ENCODE results near the gene DENND1A.
"Not testable (repeated sequence)": the region's sequence is repeated elsewhere in the genome, so short reads cannot be mapped to it uniquely, and the experiment has no call there.

DENND1A gene

GRCh38 chr9:123922911-123923310, 7.0 kb downstream of the DENND1A start:
- WGBS, 2 experiments (ENCODE audit: insufficient coverage in 2 of 2), result 80 to 85% methylated on average over 2 to 3 of the region's 4 CpGs
- Histone ChIP-seq H3K9me3 (ENCODE audit: control insufficient read depth, low read length) (peaks cover 8% of the 10 kb centered on the region), H3K4me1 (ENCODE audit: control insufficient read depth, insufficient read depth, low read length, poor library complexity, severe bottlenecking) (no peaks in the 10 kb centered on the region), H3K4me3 (ENCODE audit: extremely low read depth, insufficient read depth, low read length, poor library complexity, severe bottlenecking) (no peak overlapping the region), H3K27ac (ENCODE audit: low read depth, low read length, severe bottlenecking) (no peak overlapping the region), H3K36me3 (ENCODE audit: control insufficient read depth, insufficient read depth, low read length) (no peaks in the 10 kb centered on the region)

GRCh38 chr9:123922431-123922830, 7.5 kb downstream of the DENND1A start:
- H3K9me3 ChIP-seq (ENCODE audit: control insufficient read depth, low read length), result peaks cover 8% of the 10 kb centered on the region
- 100% methylated on average over 2 of the region's 3 CpGs; no CpG with 5 or more reads in 1 of the 2 experiments for WGBS, 2 experiments (ENCODE audit: insufficient coverage in 2 of 2)
- no peak overlapping the region for H3K27ac ChIP-seq (ENCODE audit: low read depth, low read length, severe bottlenecking)
- no peaks in the 10 kb centered on the region for H3K36me3 ChIP-seq (ENCODE audit: control insufficient read depth, insufficient read depth, low read length)
- no peak overlapping the region for H3K4me3 ChIP-seq (ENCODE audit: extremely low read depth, insufficient read depth, low read length, poor library complexity, severe bottlenecking)
- H3K4me1 ChIP-seq (ENCODE audit: control insufficient read depth, insufficient read depth, low read length, poor library complexity, severe bottlenecking), result no peaks in the 10 kb centered on the region

- H3K4me1 ChIP-seq (ENCODE audit: control insufficient read depth, insufficient read depth, low read length, poor library complexity, severe bottlenecking), result no peaks in the 10 kb centered on the region
- H3K36me3 ChIP-seq (ENCODE audit: control insufficient read depth, insufficient read depth, low read length), result no peaks in the 10 kb centered on the region
- WGBS, 2 experiments (ENCODE audit: insufficient coverage in 2 of 2), result 86 to 100% methylated on average over 1 to 2 of the region's 3 CpGs
- no peak overlapping the region for H3K27ac ChIP-seq (ENCODE audit: low read depth, low read length, severe bottlenecking)
- H3K9me3 ChIP-seq (ENCODE audit: control insufficient read depth, low read length), result no peaks in the 10 kb centered on the region
- H3K4me3 ChIP-seq (ENCODE audit: extremely low read depth, insufficient read depth, low read length, poor library complexity, severe bottlenecking), result no peak overlapping the region
These were observed 15.3 kb downstream of the DENND1A start for GRCh38 chr9:123914517-123915196.

- H3K4me1 ChIP-seq (ENCODE audit: control insufficient read depth, insufficient read depth, low read length, poor library complexity, severe bottlenecking), result no peaks in the 10 kb centered on the region
- H3K4me3 ChIP-seq (ENCODE audit: extremely low read depth, insufficient read depth, low read length, poor library complexity, severe bottlenecking), result no peak overlapping the region
- no peaks in the 10 kb centered on the region for H3K9me3 ChIP-seq (ENCODE audit: control insufficient read depth, low read length)
- H3K36me3 ChIP-seq (ENCODE audit: control insufficient read depth, insufficient read depth, low read length), result no peaks in the 10 kb centered on the region
- 94 to 97% methylated on average over 3 to 5 of the region's 6 CpGs for WGBS, 2 experiments (ENCODE audit: insufficient coverage in 2 of 2)
- H3K27ac ChIP-seq (ENCODE audit: low read depth, low read length, severe bottlenecking), result no peak overlapping the region
These were observed 17.6 kb downstream of the DENND1A start for GRCh38 chr9:123912167-123912897.

- H3K27ac ChIP-seq (ENCODE audit: low read depth, low read length, severe bottlenecking), result no peak overlapping the region
- WGBS, 2 experiments (ENCODE audit: insufficient coverage in 2 of 2), result no CpG with 5 or more reads among the region's 1 CpG
- no peak overlapping the region for H3K4me3 ChIP-seq (ENCODE audit: extremely low read depth, insufficient read depth, low read length, poor library complexity, severe bottlenecking)
- no peaks in the 10 kb centered on the region for H3K36me3 ChIP-seq (ENCODE audit: control insufficient read depth, insufficient read depth, low read length)
- H3K4me1 ChIP-seq (ENCODE audit: control insufficient read depth, insufficient read depth, low read length, poor library complexity, severe bottlenecking), result no peaks in the 10 kb centered on the region
- H3K9me3 ChIP-seq (ENCODE audit: control insufficient read depth, low read length), result no peaks in the 10 kb centered on the region
These were observed 18.9 kb downstream of the DENND1A start for GRCh38 chr9:123911024-123911423.

- WGBS, 2 experiments (ENCODE audit: insufficient coverage in 2 of 2), result no CpG with 5 or more reads among the region's 4 CpGs
These were observed 20.7 kb downstream of the DENND1A start for GRCh38 chr9:123909192-123909591.

GRCh38 chr9:123903550-123903949, 26.4 kb downstream of the DENND1A start:
- 87 to 88% methylated on average over 12 to 13 of the region's 18 CpGs for WGBS, 2 experiments (ENCODE audit: insufficient coverage in 2 of 2)
- not testable (repeated sequence) for H3K4me1 ChIP-seq (ENCODE audit: control insufficient read depth, insufficient read depth, low read length, poor library complexity, severe bottlenecking); H3K9me3 ChIP-seq (ENCODE audit: control insufficient read depth, low read length); H3K4me3 ChIP-seq (ENCODE audit: extremely low read depth, insufficient read depth, low read length, poor library complexity, severe bottlenecking); H3K36me3 ChIP-seq (ENCODE audit: control insufficient read depth, insufficient read depth, low read length); H3K27ac ChIP-seq (ENCODE audit: low read depth, low read length, severe bottlenecking)

More at GRCh38 chr9:123909192-123909591, 20.7 kb downstream of the DENND1A start:
- not testable (repeated sequence) for H3K4me3 ChIP-seq (ENCODE audit: extremely low read depth, insufficient read depth, low read length, poor library complexity, severe bottlenecking); H3K4me1 ChIP-seq (ENCODE audit: control insufficient read depth, insufficient read depth, low read length, poor library complexity, severe bottlenecking); H3K36me3 ChIP-seq (ENCODE audit: control insufficient read depth, insufficient read depth, low read length); H3K9me3 ChIP-seq (ENCODE audit: control insufficient read depth, low read length); H3K27ac ChIP-seq (ENCODE audit: low read depth, low read length, severe bottlenecking)

- no peaks in the 10 kb centered on the region for H3K9me3 ChIP-seq (ENCODE audit: control insufficient read depth, low read length)
- H3K36me3 ChIP-seq (ENCODE audit: control insufficient read depth, insufficient read depth, low read length), result no peaks in the 10 kb centered on the region
- H3K4me1 ChIP-seq (ENCODE audit: control insufficient read depth, insufficient read depth, low read length, poor library complexity, severe bottlenecking), result no peaks in the 10 kb centered on the region
- H3K27ac ChIP-seq (ENCODE audit: low read depth, low read length, severe bottlenecking), result no peak overlapping the region
- H3K4me3 ChIP-seq (ENCODE audit: extremely low read depth, insufficient read depth, low read length, poor library complexity, severe bottlenecking), result no peak overlapping the region
These were observed 35.1 kb downstream of the DENND1A start for GRCh38 chr9:123894822-123895221.

- Histone ChIP-seq H3K9me3 (ENCODE audit: control insufficient read depth, low read length) (no peaks in the 10 kb centered on the region), H3K27ac (ENCODE audit: low read depth, low read length, severe bottlenecking) (no peak overlapping the region), H3K4me3 (ENCODE audit: extremely low read depth, insufficient read depth, low read length, poor library complexity, severe bottlenecking) (no peak overlapping the region), H3K4me1 (ENCODE audit: control insufficient read depth, insufficient read depth, low read length, poor library complexity, severe bottlenecking) (no peaks in the 10 kb centered on the region), H3K36me3 (ENCODE audit: control insufficient read depth, insufficient read depth, low read length) (no peaks in the 10 kb centered on the region)
- no CpG with 5 or more reads among the region's 4 CpGs for WGBS, 2 experiments (ENCODE audit: insufficient coverage in 2 of 2)
These were observed 36.0 kb downstream of the DENND1A start for GRCh38 chr9:123893831-123894460.

- Histone ChIP-seq H3K4me1 (ENCODE audit: control insufficient read depth, insufficient read depth, low read length, poor library complexity, severe bottlenecking) (no peaks in the 10 kb centered on the region), H3K4me3 (ENCODE audit: extremely low read depth, insufficient read depth, low read length, poor library complexity, severe bottlenecking) (no peak overlapping the region), H3K9me3 (ENCODE audit: control insufficient read depth, low read length) (no peaks in the 10 kb centered on the region), H3K36me3 (ENCODE audit: control insufficient read depth, insufficient read depth, low read length) (no peaks in the 10 kb centered on the region), H3K27ac (ENCODE audit: low read depth, low read length, severe bottlenecking) (no peak overlapping the region)
- WGBS, 2 experiments (ENCODE audit: insufficient coverage in 2 of 2), result 43 to 60% methylated on average over 2 of the region's 3 CpGs
These were observed 36.8 kb downstream of the DENND1A start for GRCh38 chr9:123893115-123893514.

GRCh38 chr9:123887837-123888236, 42.1 kb downstream of the DENND1A start:
- H3K4me1 ChIP-seq (ENCODE audit: control insufficient read depth, insufficient read depth, low read length, poor library complexity, severe bottlenecking), result no peaks in the 10 kb centered on the region
- H3K27ac ChIP-seq (ENCODE audit: low read depth, low read length, severe bottlenecking), result no peak overlapping the region
- 100% methylated on average over 1 of the region's 1 CpG; no CpG with 5 or more reads in 1 of the 2 experiments for WGBS, 2 experiments (ENCODE audit: insufficient coverage in 2 of 2)
- no peaks in the 10 kb centered on the region for H3K36me3 ChIP-seq (ENCODE audit: control insufficient read depth, insufficient read depth, low read length)
- H3K9me3 ChIP-seq (ENCODE audit: control insufficient read depth, low read length), result no peaks in the 10 kb centered on the region
- H3K4me3 ChIP-seq (ENCODE audit: extremely low read depth, insufficient read depth, low read length, poor library complexity, severe bottlenecking), result no peak overlapping the region
